22Rv1 (cell line): ENCODE measurements around the gene TXNDC5.

Source experiments
- CTCF ChIP-seq: fragments of 450-650 bp; IDR thresholded peaks from 2 replicates; pipeline ENCODE4 v1.5.1; 2017; ENCODE audit warnings: mild to moderate bottlenecking
- ZFX ChIP-seq: fragments of 450-650 bp; IDR thresholded peaks from 2 replicates; pipeline ENCODE4 v1.6.1; 2017; ENCODE audit warnings: antibody characterized with exemption, borderline replicate concordance

- TF ChIP-seq CTCF: no peak
- TF ChIP-seq ZFX: no peak
Measured at GRCh38 chr6:7922596-7922995, 12.0 kb upstream of the TXNDC5 start.
